Activated T-cell treated with anti-CD3 and anti-CD28 coated beads, Interleukin-2, amount 50 U/mL, for 1 hour (primary cell): ENCODE results near the gene FUT3.

ENCODE experiments used
- DNase-seq: peaks from one replicate; pipeline ENCODE4 v3.0.0-alpha.2; 2020

FUT3 gene

DNA sequence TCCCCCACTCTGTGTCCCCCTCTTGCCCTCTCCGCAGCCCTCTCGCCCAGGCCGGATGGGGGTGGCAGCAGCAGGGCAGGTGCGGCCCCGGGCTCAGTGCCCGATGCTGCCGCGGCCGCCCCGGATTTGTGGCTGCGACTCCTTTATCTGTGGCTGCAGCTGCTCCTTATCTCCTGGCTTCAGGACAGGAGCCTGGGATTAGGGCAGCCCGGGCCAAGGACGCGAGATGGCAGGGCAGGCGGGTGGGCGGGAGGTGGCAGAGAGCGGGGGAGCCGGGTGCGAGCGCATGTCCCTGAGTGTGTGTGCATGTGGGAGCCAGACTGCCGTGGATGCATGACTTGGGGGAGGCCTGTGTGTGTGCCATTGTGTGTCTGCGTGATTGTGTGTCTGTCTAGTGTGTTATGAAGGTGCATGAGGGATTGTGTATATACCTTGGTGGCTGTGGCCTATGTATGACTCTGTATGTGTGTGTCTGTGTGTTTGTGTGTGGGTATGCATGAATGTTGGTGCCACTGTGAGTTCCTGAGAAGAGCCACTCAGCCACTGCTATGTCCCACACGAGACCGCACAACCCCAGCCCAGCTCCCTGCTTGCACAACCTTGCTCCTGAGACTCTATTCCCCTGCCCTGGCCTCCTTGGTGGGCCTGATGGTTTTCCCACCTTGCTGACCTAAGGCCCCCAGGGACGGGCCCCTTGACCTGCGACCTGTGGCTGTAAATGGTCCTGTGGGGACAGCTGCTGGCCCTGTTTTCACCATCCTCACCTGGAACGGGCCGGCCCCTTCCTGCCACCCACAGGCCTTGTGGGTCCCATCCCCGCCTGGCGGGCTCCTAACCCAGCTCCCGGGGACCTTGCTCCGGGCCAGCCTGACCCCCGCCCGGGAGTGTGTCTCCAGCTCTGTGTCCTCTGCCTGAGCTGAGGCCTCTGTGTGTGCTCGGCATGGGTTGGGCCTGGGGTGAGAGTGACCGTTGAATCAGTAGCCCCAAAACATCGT lies 51.7 kb downstream of the FUT3 start:
- no peak for DNase-seq

DNA sequence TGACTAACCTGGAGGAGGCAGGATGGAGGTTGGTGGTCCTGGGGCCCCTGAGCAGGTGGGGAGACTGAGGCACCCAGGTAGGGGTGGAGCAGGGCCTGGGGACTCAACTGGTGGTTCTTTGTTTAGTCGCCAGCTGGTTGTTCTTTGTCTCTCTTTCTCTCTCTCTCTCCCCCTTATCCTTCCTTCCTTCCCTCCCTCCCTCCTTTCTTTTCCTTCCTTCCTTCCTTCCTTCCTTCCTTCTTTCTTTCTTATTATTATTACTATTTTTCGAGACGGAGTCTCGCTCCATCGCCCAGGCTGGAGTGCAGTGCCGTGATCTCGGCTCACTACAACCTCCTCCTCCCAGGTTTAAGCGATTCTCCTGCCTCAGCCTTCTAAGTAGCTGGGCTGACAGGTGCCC lies 53.0 kb downstream of the FUT3 start:
- DNase-seq, result no peak

DNA sequence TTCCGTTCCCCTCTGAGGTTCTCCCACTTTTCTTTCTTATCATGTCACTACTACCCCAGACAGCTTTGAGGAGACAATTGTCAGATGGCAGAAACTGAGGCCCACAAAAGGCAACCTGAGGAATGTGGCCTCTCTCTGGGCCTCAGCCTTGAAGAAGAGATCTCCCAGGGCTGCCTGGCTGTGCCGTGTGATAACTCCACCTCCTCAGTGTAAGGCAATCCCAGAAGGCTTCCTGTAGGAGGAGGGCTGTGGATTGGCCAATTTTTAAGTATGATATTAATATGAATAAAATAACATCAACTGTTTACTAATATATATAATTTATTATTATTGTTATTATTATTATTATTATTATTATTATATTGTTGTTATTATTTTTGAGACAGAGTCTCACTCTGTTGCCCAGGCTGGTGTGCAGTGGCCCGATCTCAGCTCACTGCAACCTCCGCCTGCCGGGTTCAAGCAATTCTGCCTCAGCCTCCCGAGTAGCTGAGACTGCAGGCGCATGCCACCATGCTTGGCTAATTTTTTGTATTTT lies 55.8 kb downstream of the FUT3 start:
- DNase-seq, result no peak

DNA sequence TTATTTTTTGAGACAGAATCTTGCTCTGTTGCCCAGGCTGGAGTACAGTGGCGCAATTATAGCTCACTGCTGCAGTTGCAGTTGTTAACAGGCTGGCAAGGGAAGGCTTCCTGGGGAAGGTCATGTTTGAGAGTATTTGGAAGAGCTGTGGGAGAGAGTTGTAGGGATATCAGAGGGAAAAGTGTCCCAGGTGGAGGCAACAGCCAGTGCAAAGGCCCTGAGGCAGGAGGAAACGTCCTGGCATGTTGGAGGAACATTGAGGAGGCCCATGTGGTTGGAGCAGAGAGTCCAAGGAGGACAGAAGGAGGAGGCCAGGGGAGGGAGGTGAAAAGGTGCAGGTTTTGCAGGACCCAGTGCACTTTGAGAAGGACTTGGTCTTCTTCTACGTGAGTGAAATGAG lies 58.1 kb downstream of the FUT3 start:
- no peak for DNase-seq
